AG10803 (cell line): ENCODE data around the gene PNPO.
"Not testable (repeated sequence)": the region's sequence is repeated elsewhere in the genome, so short reads cannot be mapped to it uniquely, and the experiment has no call there.

Source experiments
- DNase-seq: peaks from one replicate; pipeline ENCODE4 v3.0.0; 2010; ENCODE audit warnings: low read depth
- H3K4me3 ChIP-seq: 2 replicates; pipeline ENCODE4 v1.5.1; 2011; ENCODE audit warnings: mild to moderate bottlenecking, low read length, control low read depth
- TF ChIP-seq, protein P1 (sequence below): conservative IDR thresholded peaks from 2 replicates; pipeline ENCODE4 v1.5.1; 2011; ENCODE audit warnings: mild to moderate bottlenecking, low read length, control low read depth, inconsistent platforms

Gene PNPO

DNA sequence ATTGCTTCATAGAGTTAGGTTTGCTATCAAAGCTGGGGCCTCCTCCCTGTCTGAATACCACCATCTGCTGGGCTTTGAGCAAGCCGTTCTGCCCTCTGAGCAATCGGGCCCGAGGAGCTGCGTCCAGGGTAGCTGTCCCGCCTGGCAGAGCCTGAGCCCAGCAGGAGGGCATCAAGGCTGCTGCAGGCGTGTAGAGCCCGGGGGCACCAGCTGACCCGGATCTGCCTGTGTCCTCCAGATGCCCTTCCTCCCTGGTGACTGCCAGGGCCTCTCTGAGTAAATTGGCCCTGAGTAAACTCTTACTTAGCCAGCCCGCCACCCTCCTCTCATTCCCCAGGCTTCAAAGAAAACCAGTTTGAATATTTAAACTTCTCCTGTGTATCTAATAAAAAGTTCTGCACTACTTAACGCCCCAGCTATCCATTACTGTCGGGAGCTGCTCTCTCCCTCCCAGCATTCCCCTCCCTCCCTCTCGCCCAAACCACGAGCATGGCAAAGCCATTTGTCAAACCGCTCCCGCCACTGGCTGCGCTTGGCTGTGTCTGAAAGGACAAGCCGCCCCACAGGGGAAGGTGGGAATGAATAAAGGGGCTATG is 46.0 kb downstream of the PNPO start:
- peak; percentile 33 for DNase-seq

DNA sequence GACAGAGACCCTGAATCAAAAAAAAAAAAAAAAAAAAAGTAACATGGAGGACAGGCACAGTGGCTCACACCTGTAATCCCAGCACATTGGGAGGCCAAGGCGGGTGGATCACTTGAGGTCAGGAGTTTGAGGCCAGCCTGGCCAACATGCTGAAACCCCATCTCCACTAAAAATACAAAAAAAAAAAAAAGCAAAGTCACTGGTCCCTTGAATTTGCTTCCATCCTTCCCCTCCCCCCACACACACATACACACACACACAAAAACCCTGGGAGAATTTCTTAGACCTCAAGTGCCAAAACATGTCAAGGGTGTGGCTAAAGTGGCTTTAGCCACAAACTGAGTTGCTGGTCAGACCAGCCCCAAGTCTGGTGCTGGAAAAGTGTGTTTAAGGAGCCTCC is 47.1 kb downstream of the PNPO start:
- peak; percentile 28 for DNase-seq
- not testable (repeated sequence) for H3K4me3 ChIP-seq

More for the DNA sequence above, 46.0 kb downstream of the PNPO start:
- TF ChIP-seq, protein P1, sequence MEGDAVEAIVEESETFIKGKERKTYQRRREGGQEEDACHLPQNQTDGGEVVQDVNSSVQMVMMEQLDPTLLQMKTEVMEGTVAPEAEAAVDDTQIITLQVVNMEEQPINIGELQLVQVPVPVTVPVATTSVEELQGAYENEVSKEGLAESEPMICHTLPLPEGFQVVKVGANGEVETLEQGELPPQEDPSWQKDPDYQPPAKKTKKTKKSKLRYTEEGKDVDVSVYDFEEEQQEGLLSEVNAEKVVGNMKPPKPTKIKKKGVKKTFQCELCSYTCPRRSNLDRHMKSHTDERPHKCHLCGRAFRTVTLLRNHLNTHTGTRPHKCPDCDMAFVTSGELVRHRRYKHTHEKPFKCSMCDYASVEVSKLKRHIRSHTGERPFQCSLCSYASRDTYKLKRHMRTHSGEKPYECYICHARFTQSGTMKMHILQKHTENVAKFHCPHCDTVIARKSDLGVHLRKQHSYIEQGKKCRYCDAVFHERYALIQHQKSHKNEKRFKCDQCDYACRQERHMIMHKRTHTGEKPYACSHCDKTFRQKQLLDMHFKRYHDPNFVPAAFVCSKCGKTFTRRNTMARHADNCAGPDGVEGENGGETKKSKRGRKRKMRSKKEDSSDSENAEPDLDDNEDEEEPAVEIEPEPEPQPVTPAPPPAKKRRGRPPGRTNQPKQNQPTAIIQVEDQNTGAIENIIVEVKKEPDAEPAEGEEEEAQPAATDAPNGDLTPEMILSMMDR = no peak
- H3K4me3 ChIP-seq = no peak overlapping the region

DNA sequence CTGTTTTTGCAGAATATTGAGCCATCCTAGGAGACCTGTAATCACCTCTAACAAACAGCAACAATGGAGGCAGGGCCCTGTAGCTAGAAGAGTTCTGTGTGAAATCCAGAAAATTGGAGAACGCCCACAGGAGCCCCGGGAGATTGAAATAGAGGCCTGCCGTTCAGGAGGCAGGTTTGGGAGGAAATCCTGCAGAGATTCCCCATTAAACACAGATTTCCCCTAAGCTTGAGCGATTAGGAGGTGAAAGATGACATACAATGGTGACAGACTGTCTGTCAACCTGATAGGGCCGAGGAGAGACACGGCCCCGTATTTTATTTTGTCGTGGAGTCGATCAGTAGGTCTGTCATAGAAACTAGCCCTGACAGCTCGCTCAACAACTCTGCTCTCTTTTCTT is 47.8 kb downstream of the PNPO start:
- no peak overlapping the region for H3K4me3 ChIP-seq
- TF ChIP-seq, protein P1 = no peak
- no peak for DNase-seq

DNA sequence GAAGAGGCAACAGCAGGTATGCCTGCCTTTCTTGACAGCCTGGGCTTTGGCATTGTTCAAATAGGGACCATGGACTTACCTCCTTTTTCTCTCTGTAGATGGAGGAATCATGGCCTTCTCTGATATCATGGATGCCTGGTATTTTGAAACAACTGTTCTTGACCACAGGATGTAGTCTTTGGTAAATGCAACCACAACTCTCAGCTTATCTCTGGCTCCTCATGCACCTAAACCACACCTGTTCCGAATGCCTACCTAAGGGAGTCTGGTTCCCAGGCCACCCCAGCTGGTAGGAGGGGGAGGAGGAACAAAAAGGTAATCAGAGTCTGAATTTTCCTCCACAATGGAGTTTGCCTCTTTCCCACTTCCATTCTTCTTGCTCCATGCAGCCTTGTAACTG is 48.3 kb downstream of the PNPO start:
- DNase-seq = no peak
- TF ChIP-seq, protein P1 = no peak
- H3K4me3 ChIP-seq = no peak overlapping the region

DNA sequence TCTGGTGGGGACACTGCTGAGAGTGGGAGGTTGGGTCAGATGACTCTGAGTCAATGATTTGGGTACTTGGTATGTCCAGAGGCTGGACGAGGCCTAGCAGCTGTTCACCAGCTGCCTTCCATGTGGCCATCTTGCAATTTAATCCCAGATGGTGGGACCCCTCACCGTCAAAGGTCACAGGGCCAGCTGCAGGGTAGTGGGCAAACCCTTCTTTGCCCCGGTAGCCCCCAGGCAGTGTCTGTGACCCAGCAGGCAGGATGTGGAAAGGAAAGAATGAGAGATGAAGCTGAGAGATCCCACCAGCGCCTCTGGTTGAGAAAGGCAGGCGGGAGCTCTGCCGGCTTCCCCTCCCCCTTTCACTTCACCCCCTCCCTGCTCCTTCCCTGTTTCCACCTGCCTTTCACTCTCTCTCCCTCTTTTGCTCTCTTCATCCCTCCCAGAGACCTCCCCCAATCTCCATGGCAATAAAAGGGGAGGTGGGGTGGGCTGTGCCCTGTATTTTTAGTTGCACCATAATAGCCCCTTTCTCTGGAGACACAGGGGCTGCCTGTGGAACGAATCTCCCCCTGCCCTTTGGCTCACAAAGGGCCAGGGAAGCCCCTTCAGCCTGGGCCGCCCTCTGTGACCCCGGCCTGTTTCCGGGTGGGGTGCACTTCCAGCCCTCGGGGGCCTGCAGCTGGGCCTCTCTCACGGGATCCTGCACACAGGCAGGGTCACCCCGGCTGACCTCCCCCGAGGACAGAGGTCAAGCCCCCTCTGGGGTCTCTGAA is 49.8 kb downstream of the PNPO start:
- TF ChIP-seq, protein P1 = no peak
- H3K4me3 ChIP-seq = no peak overlapping the region
- DNase-seq = peak; percentile 43

DNA sequence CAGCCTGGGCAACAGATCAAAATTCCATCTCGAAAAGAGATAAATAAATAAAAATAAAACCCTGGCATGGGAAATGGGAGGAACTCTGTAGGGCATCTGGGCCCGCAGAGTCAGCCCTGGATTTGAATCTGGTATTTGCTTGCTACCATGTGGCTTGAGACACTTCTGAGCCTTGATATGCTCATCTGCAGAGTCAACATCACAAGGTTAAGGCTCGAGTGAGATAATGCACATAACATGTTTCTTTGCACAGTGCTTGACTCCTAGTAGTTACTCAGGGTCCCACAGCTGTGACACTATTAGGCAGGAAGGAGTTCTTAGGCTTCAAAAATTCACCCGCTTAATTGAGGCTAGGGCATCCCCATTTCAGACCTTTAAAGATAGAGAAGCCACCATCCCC is 50.8 kb downstream of the PNPO start:
- no peak overlapping the region for H3K4me3 ChIP-seq
- DNase-seq = no peak
- TF ChIP-seq, protein P1 = no peak

DNA sequence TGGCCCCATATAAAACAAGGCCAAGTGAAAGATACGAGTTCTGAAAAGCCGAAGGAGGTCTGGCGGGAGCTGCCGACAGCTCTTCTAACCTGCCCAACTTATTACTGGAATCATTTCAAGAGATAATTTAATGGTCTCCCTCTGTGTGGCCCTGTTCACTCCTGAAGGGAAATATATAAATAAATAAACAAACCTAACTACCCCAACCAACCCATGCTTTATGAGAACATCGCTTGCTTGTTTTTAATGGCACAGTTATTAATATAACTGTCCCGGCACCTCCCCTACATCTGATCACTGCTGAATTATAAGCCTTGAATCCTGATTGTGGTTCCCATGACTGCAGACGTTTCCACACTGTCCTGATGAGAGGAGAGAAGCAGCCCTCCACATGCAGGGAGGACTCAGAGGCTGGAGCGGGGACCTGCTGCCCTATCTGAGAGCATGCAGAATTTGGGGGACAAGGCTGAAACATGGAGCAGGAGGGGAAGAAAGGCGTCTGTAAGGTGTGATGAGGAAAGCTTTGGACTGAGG is 51.7 kb downstream of the PNPO start:
- TF ChIP-seq, protein P1 = no peak
- DNase-seq = no peak
- no peak overlapping the region for H3K4me3 ChIP-seq
